Esophagus squamous epithelium (tissue), 5 donors: ENCODE data around the gene RPP38. TPM values are rescaled to one million over a fixed set of nuclear protein-coding genes. Genes with fewer than 3 reads are reported as not detected.

Experiments used
- DNase-seq: peaks from one replicate; lab custom pipeline; 2025; lab: John Stamatoyannopoulos, UW
- H3K27ac ChIP-seq, 4 donors: fragments of 200-600 bp; sonication (generic); one replicate each; pipeline ENCODE4 v1.5.1; 2016 to 2019; ENCODE audit warnings: mild to moderate bottlenecking in 1 of 4
- H3K27me3 ChIP-seq, 4 donors: fragments of 200-600 bp; sonication (generic); 1 replicate in 3 of 4; 2 replicates in 1 of 4; pipeline versions ENCODE4 v1.5.1 to v1.6.0; 2017 to 2021; ENCODE audit warnings: antibody characterized with exemption in 1 of 4
- H3K36me3 ChIP-seq, 3 donors: fragments of 200-600 bp; sonication (generic); one replicate each; pipeline ENCODE4 v1.5.1; 2016 to 2019
- H3K4me1 ChIP-seq, 3 donors: fragments of 200-600 bp; sonication (generic); one replicate each; pipeline ENCODE4 v1.5.1; 2017 to 2019
- H3K4me3 ChIP-seq, 4 donors: fragments of 200-600 bp; sonication (generic); 1 replicate in 3 of 4; 2 replicates in 1 of 4; pipeline ENCODE4 v1.5.1; 2016 to 2019; ENCODE audit warnings: mild to moderate bottlenecking in 2 of 4, moderate library complexity in 1 of 4
- H3K9me3 ChIP-seq, 3 donors: fragments of 200-600 bp; sonication (generic); one replicate each; pipeline ENCODE4 v1.5.1; 2016 to 2019
- POLR2A ChIP-seq, 4 donors: fragments of 450-650 bp; IDR thresholded peaks; one replicate each; pipeline ENCODE4 v1.6.1; 2017; ENCODE audit warnings: antibody characterized with exemption in 4 of 4, mild to moderate bottlenecking in 4 of 4, moderate library complexity in 3 of 4
- WGBS, 2 donors: methylation state at CpG; one replicate each; pipeline ENCODE4 v1.1.5; 2018; 5-methylcytosine and 5-hydroxymethylcytosine counted together
- intact Hi-C: fragments of 100-400 bp; cut with DNase I; formaldehyde crosslinking; loops from one replicate; pipeline ENCODE4 v1.15.0; 2022
- total RNA-seq, 4 donors: library from RNA; depleted of rRNA; stranded (reverse); fragments of >200 nt; gene quantifications; one replicate each; pipeline ENCODE4 v1.1.0, GENCODE V29; 2016
- TF ChIP-seq, protein P1 (sequence below), 6 experiments: fragments of 450-650 bp in 4 of 6; fragments of 200-600 bp in 2 of 6; sonication (generic) in 2 of 6; IDR thresholded peaks; one replicate each; pipeline ENCODE4 v1.5.1; 2016 to 2019; ENCODE audit warnings: antibody characterized with exemption in 6 of 6, mild to moderate bottlenecking in 4 of 6, moderate library complexity in 4 of 6
- donor health status: DM: yes; HTN: yes; CAD: no.

The RPP38 gene
- total RNA-seq, 4 donors from 2014 or later = 10.8 to 21.0 (median 14.8) TPM

DNA sequence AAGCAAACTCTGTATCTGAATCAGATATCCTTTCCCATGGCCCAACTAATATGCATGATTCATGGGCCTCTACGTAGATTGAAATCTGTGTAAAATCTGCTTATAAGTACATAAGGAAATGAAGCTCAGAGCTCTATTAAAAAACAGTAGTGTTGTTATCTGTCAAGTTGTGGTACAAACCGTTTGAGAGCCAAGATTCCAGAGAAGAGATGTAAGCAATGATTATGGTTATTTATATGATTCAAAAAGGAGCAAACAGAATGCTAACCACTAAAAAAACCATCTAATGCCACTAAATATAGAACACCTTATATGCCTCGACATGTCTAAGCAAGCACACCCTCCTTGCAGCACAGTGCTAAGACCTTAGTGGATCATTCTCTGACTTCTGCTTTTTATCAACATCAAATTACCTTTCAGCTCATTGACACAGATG is 26.6 kb downstream of the RPP38 start:
- Histone ChIP-seq H3K4me1 (peaks cover 0 to 9% (median 0%) of the 10 kb centered on the region in 3 donors), H3K36me3 (peaks cover 0 to 71% (median 3%) of the 10 kb centered on the region in 3 donors), H3K9me3 (no peaks in the 10 kb centered on the region), H3K4me3 (no peak overlapping the region), H3K27ac (no peak overlapping the region), H3K27me3 (no peaks in the 10 kb centered on the region)
- no peak for DNase-seq
- TF ChIP-seq, protein P1, sequence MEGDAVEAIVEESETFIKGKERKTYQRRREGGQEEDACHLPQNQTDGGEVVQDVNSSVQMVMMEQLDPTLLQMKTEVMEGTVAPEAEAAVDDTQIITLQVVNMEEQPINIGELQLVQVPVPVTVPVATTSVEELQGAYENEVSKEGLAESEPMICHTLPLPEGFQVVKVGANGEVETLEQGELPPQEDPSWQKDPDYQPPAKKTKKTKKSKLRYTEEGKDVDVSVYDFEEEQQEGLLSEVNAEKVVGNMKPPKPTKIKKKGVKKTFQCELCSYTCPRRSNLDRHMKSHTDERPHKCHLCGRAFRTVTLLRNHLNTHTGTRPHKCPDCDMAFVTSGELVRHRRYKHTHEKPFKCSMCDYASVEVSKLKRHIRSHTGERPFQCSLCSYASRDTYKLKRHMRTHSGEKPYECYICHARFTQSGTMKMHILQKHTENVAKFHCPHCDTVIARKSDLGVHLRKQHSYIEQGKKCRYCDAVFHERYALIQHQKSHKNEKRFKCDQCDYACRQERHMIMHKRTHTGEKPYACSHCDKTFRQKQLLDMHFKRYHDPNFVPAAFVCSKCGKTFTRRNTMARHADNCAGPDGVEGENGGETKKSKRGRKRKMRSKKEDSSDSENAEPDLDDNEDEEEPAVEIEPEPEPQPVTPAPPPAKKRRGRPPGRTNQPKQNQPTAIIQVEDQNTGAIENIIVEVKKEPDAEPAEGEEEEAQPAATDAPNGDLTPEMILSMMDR (IDR thresholded peaks at IDR 0.05) = no peak
- TF ChIP-seq POLR2A (IDR thresholded peaks at IDR 0.05) = no peak
- WGBS, 2 donors = 30 to 44% methylated on average over 3 of the region's 3 CpGs
- intact Hi-C loops = no loop called here

DNA sequence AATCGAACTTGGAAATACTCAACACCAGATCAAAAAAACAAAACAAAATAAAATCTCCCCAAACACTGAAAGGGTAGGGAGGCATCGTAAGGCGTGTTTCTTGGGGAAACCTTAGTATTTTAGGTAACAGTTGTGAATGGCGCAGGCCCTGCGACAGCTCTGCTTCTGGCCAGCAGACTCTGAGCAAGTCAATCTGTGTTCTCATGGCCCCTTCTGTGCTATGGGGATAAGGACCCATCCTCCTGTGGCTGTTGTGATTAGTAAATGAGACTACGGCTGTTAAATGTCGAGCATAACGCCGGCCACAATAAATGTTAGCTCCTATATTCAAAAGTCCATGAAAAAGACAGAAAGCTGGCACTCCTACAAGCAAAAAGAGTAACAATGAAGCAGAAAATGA is 27.0 kb downstream of the RPP38 start:
- no peak for TF ChIP-seq POLR2A (IDR thresholded peaks at IDR 0.05)
- TF ChIP-seq, protein P1 (IDR thresholded peaks at IDR 0.05) = no peak
- H3K9me3 ChIP-seq = no peaks in the 10 kb centered on the region
- no peak for DNase-seq
- 92 to 94% methylated on average over 9 of the region's 9 CpGs for WGBS, 2 donors
- no peaks in the 10 kb centered on the region for H3K27me3 ChIP-seq
- H3K4me1 ChIP-seq = peaks cover 0 to 9% (median 0%) of the 10 kb centered on the region in 3 donors
- intact Hi-C loops = no loop called here
- H3K4me3 ChIP-seq = no peak overlapping the region
- no peak overlapping the region for H3K27ac ChIP-seq
- peaks cover 0 to 71% (median 3%) of the 10 kb centered on the region in 3 donors for H3K36me3 ChIP-seq

DNA sequence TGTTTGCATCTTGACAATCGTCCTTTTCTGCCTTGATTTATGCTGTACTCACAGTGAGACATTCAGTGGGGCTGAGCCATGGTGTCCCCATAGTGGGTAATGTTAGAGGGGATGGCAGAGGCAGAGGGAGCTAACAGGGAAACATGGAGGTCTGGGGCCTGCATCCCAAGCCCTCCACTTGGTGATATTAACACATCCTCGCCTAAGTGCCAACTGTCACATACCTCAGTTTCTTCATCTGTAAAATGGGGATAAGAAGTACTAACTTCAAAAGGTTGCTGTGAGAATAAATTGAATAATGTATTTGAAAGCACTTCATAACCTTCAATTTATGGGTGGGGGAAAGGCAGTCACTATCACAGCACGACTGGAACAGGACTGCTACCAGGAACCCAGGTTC is 27.8 kb downstream of the RPP38 start:
- Histone ChIP-seq H3K27ac (no peak overlapping the region), H3K36me3 (peaks cover 0 to 71% (median under 1%) of the 10 kb centered on the region in 3 donors), H3K4me1 (peaks cover 0 to 9% (median 0%) of the 10 kb centered on the region in 3 donors), H3K27me3 (no peaks in the 10 kb centered on the region), H3K9me3 (no peaks in the 10 kb centered on the region), H3K4me3 (no peak overlapping the region)
- no peak for DNase-seq
- WGBS, 2 donors = 75 to 92% methylated on average over 3 of the region's 3 CpGs
- TF ChIP-seq POLR2A (IDR thresholded peaks at IDR 0.05) = no peak
- TF ChIP-seq, protein P1 (IDR thresholded peaks at IDR 0.05) = no peak
- intact Hi-C loops = no loop called here

DNA sequence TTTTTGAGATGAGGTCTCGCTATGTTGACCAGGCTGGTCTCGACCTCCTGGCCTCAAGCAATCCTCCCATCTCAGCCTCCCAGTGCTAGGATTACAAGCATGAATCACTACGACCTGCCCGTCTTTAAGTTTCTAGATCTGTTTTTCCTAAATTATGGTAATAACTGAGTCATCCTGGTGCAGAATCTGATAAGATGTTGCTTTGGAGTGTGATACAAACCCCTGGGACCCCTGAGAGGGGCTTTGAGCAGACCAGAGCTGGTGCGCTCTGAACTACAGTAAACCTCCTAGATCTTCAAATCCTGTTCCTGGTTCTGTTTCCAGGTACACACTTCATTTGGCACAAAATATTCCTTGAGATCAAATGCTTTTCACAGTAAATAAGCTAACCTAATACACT is 34.2 kb downstream of the RPP38 start:
- TF ChIP-seq, protein P1 (IDR thresholded peaks at IDR 0.05) = no peak
- TF ChIP-seq POLR2A (IDR thresholded peaks at IDR 0.05) = no peak
- H3K9me3 ChIP-seq = no peaks in the 10 kb centered on the region
- H3K27ac ChIP-seq = no peak overlapping the region
- H3K4me3 ChIP-seq = no peak overlapping the region
- H3K36me3 ChIP-seq = peaks cover 0 to 93% (median 26%) of the 10 kb centered on the region in 3 donors
- intact Hi-C loops = no loop called here
- no peaks in the 10 kb centered on the region for H3K4me1 ChIP-seq
- no peak for DNase-seq
- WGBS, 2 donors = 95 to 96% methylated on average over 5 of the region's 5 CpGs
- no peaks in the 10 kb centered on the region for H3K27me3 ChIP-seq

DNA sequence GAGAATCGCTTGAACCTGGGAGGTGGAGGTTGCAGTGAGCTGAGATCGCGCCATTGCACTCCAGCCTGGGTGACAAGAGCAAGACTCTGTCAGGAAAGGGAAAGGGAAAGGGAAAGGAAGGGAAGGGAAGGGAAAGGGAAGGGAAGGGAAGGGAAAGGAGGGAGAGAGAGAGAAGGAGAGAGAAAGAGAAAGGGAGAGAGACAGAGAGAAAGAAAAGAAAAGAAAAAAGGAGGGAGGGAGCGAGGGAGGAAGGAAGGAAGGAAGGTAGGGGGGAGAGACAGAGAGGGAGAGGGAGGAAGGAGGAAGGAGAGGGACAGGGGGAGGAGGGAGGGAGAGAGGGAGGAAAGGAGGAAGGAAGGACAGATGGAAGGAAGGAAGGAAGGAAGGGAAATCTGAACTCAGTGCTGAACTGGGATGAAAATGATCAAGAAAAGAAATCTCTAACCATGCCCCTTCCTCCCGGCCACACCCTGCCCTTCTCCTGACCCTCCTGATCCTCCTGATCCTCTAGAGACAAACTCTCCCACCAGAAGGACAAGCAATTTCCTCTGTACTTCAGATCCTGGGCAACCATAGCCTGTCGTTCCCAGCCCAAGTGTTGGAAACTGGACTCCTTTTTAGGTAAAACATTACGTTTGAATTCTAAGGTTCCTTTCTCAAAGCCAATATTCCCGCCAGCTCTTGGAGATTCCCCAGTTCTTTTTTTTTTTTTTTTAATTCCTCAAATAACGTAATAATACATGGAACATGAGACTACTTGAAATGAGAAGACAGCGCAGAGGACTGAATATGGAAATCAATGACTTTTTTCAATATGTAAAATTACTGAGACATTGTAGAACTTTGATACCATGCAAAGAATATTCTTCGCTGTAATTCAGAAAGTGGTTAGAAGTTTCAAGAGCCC is 39.2 kb downstream of the RPP38 start:
- no peak for DNase-seq

More for the DNA sequence above, 39.2 kb downstream of the RPP38 start:
- Histone ChIP-seq H3K4me3 (no peak overlapping the region), H3K27ac (no peak overlapping the region), H3K4me1 (no peaks in the 10 kb centered on the region), H3K9me3 (no peaks in the 10 kb centered on the region), H3K27me3 (no peaks in the 10 kb centered on the region), H3K36me3 (peaks cover 0 to 70% (median 26%) of the 10 kb centered on the region in 3 donors)
- WGBS, 2 donors = 84 to 91% methylated on average over 11 of the region's 11 CpGs
- intact Hi-C loops = no loop called here
- no peak for TF ChIP-seq POLR2A (IDR thresholded peaks at IDR 0.05)
